Omental fat pad (tissue), 4 donors: ENCODE data around the gene GPR107. TPM values are rescaled to one million over a fixed set of nuclear protein-coding genes. Genes with fewer than 3 reads are reported as not detected.
A peak's percentile ranks its signal among the peaks of the same experiment; 100 is the strongest.

Source experiments
- ATAC-seq: fragments of 150-250 bp; one replicate; pipeline ENCODE4 v1.9.1; 2016; ENCODE audit warnings: mild to moderate bottlenecking, moderate library complexity; ENCODE audit not compliant: low FRiP score
- DNase-seq: peaks from one replicate; pipeline ENCODE4 v3.0.0-alpha.2; 2019; ENCODE audit warnings: low spot score
- total RNA-seq, 4 donors: library from RNA; depleted of rRNA; stranded (reverse); fragments of >200 nt; gene quantifications; one replicate each; pipeline ENCODE4 v1.1.0, GENCODE V29; 2016
- TF ChIP-seq, protein P1 (sequence below), 3 donors: fragments of 450-650 bp; IDR thresholded peaks; one replicate each; pipeline ENCODE4 v1.5.1; 2016 to 2017; ENCODE audit warnings: antibody characterized with exemption in 3 of 3, mild to moderate bottlenecking in 3 of 3, moderate library complexity in 2 of 3

GPR107 gene
- total RNA-seq, 4 donors from 2014 or later = 17.5 to 24.1 (median 20.0) TPM

- DNase-seq = no peak
- TF ChIP-seq, protein P1, sequence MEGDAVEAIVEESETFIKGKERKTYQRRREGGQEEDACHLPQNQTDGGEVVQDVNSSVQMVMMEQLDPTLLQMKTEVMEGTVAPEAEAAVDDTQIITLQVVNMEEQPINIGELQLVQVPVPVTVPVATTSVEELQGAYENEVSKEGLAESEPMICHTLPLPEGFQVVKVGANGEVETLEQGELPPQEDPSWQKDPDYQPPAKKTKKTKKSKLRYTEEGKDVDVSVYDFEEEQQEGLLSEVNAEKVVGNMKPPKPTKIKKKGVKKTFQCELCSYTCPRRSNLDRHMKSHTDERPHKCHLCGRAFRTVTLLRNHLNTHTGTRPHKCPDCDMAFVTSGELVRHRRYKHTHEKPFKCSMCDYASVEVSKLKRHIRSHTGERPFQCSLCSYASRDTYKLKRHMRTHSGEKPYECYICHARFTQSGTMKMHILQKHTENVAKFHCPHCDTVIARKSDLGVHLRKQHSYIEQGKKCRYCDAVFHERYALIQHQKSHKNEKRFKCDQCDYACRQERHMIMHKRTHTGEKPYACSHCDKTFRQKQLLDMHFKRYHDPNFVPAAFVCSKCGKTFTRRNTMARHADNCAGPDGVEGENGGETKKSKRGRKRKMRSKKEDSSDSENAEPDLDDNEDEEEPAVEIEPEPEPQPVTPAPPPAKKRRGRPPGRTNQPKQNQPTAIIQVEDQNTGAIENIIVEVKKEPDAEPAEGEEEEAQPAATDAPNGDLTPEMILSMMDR (IDR thresholded peaks at IDR 0.05) = no peak
- peak; percentile 29 for ATAC-seq
These were observed 11.9 kb upstream of the GPR107 start for GRCh38 chr9:130041648-130042405.

GRCh38 chr9:130042406-130042884 lies 11.3 kb upstream of the GPR107 start:
- no peak for DNase-seq
- ATAC-seq = peak; percentile 10
- TF ChIP-seq, protein P1 (IDR thresholded peaks at IDR 0.05) = no peak

DNA sequence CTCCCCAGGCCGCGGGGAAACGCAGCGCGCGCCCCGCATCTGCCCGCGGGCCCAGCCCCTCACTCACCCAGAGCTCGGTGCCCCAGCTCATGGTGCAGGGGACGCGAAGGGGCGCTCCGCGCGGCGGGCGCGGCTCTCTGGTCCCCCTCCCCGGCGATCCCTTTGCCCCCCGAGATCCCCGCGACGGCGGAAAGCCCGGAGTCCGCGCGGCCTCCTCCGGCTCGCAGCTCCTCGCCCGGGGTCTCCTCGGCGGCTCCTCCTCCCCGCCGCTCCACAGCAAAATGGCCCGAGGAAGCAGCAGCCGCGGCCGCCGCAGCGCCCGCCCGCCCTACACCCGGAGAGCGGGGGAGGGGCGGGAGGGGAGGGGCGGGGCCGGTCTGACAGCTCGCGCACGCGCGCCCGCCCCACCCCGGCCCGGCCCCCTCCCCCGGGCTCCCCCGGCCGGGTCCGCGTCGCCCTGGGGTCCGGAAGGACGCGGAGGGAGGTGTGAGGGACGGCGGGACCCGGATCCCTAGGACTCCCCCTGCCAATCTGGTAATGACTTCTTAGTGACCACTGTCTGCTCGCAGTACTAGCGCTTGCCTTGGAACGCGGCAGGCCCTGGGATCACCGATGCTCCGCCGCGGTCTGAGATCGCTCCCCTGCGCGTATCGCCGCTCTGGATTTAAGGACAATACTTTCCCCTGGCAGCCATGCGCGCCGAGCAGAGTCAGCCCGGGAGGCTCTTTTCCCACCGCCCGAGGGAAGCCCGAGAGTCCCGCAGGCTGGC lies 10.6 kb upstream of the GPR107 start, which contains the start of gene FNBP1:
Gene FNBP1 (minus strand): TSS at position 305 of the 769 bp plus-strand sequence. CDS start 214 bp downstream, at position 91.
- TF ChIP-seq, protein P1 (IDR thresholded peaks at IDR 0.05) = no peak
- ATAC-seq (peak; percentile 83), DNase-seq (peak; percentile 35)

DNA sequence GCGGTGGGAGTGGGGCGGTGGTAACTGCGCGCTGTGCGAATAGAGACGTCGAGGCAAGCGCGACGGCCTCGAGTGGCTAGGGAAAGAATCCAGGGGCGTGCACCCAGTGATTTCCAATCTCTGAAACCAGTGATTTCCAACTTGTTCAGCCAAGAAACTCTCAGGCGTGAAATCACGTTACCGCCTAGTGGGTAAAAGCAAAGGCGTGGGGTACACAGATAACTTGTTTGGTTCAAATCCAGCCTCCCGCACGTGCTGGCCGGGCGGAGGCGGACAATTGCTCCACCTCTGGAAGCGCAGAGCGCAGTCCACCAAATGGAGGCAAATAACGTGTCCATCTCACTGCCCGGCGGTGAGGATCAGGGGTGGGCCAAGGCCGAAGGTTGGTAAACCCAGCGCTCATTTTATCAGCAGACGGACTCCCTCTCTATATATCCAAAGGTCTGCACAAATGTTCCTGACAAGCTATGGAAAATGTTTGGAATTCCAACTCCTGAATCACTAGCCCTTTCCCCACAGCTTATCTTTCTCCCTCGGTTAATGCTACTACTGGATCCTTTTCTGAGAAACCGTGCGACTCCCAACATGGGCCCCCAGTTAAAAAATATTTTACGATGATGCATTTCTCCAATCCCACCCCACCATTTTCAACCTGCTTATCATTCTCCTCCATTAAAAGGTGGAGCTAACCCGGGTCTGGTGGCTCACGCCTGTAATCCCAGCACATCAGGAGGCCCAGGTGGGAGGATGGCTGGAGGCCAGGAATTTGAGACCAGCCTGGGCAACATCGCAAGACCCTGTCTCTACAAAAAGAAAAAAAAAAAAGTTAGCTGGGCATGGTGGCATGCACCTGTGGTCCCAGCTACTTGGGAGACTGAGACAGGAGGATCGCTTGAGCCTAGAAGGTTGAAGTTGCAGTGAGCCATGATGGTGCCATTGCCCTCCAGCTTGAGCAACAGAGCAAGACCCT lies 9.8 kb upstream of the GPR107 start:
- TF ChIP-seq, protein P1 (IDR thresholded peaks at IDR 0.05) = no peak
- DNase-seq (peak; percentile 30), ATAC-seq (peak; percentile 58)

- TF ChIP-seq, protein P1 (IDR thresholded peaks at IDR 0.05) = no peak
- ATAC-seq (no peak), DNase-seq (no peak)
These were observed 7.8 kb upstream of the GPR107 start for GRCh38 chr9:130045725-130046450.
